GM19023 (cell line): Measurements from ENCODE around the gene AACS.
"Not testable (repeated sequence)": the region's sequence is repeated elsewhere in the genome, so short reads cannot be mapped to it uniquely, and the experiment has no call there.

Experiments used
- ATAC-seq: cut with Tn5 transposase; IDR thresholded peaks from one replicate; pipeline ENCODE4 v1.9.1; 2021; ENCODE audit warnings: mild to moderate bottlenecking, moderate library complexity; ENCODE audit not compliant: unreplicated experiment

AACS gene

GRCh38 chr12:125065021-125065918, at the start of gene AACS:
AACS (plus strand) TSS chr12:125065435; CDS start chr12:125065585, 150 bp downstream.
- ATAC-seq = peak; percentile 93

GRCh38 chr12:125015680-125016310, 49.4 kb upstream of the AACS start:
- ATAC-seq = no peak

- no peak for ATAC-seq
Measured at GRCh38 chr12:125017801-125018200, 47.4 kb upstream of the AACS start.

GRCh38 chr12:125018356-125018755, 46.9 kb upstream of the AACS start:
- ATAC-seq = no peak

- ATAC-seq = no peak
Measured at GRCh38 chr12:125021096-125021495, 44.1 kb upstream of the AACS start.

GRCh38 chr12:125021771-125022170, 43.5 kb upstream of the AACS start:
- no peak for ATAC-seq

GRCh38 chr12:125023065-125023464, 42.2 kb upstream of the AACS start:
- no peak for ATAC-seq

GRCh38 chr12:125024949-125025563, 40.2 kb upstream of the AACS start:
- no peak for ATAC-seq

- no peak for ATAC-seq
Measured at GRCh38 chr12:125025606-125026235, 39.5 kb upstream of the AACS start.

GRCh38 chr12:125028106-125028505, 37.1 kb upstream of the AACS start:
- ATAC-seq = no peak

- ATAC-seq = no peak
Measured at GRCh38 chr12:125029761-125030358, 35.4 kb upstream of the AACS start.

- not testable (repeated sequence) for ATAC-seq
Measured at GRCh38 chr12:125031471-125031870, 33.8 kb upstream of the AACS start.

- no peak for ATAC-seq
Measured at GRCh38 chr12:125032466-125033152, 32.6 kb upstream of the AACS start.

- ATAC-seq = no peak
Measured at GRCh38 chr12:125033288-125033687, 31.9 kb upstream of the AACS start.

- ATAC-seq = no peak
Measured at GRCh38 chr12:125038976-125039625, 26.1 kb upstream of the AACS start.

- ATAC-seq = no peak
Measured at GRCh38 chr12:125049093-125049458, 16.2 kb upstream of the AACS start.

- no peak for ATAC-seq
Measured at GRCh38 chr12:125050446-125050845, 14.8 kb upstream of the AACS start.

- no peak for ATAC-seq
Measured at GRCh38 chr12:125050868-125051267, 14.4 kb upstream of the AACS start.

- no peak for ATAC-seq
Measured at GRCh38 chr12:125053821-125054220, 11.4 kb upstream of the AACS start.

GRCh38 chr12:125055591-125055990, 9.6 kb upstream of the AACS start:
- no peak for ATAC-seq
